ENCODE results near the gene INPP5D. TPM values are rescaled to one million over a fixed set of nuclear protein-coding genes. Genes with fewer than 3 reads are reported as not detected.

INPP5D gene
- total RNA-seq, 1 experiment from 2014 or later = 12.7 TPM

GRCh38 chr2:233223059-233223894 lies 163.1 kb downstream of the INPP5D start:
- Histone ChIP-seq H4K91ac (ENCODE audit: insufficient read length, low read depth, low read length) (no peak overlapping the region), H4K20me1 (ENCODE audit: control insufficient read depth, insufficient read depth, insufficient read length) (no peaks in the 10 kb centered on the region), H2AK5ac (ENCODE audit: insufficient read length, low read length) (no peak overlapping the region), H3K14ac (ENCODE audit: insufficient read depth, low read length) (no peak overlapping the region), H4K5ac (ENCODE audit: insufficient read length, low read depth, low read length) (no peak overlapping the region), H3K9ac (ENCODE audit: extremely low read depth, insufficient read length, low read length) (no peak overlapping the region), H2BK15ac (ENCODE audit: low read depth, low read length) (no peak overlapping the region), H3K4me2 (ENCODE audit: insufficient read depth, insufficient read length, low read length) (no peak overlapping the region), H2AFZ (ENCODE audit: low read length) (no peak overlapping the region), H3K56ac (ENCODE audit: insufficient read length, low read depth, low read length) (no peak overlapping the region), H2BK20ac (ENCODE audit: low read depth, low read length, poor library complexity, severe bottlenecking) (no peak overlapping the region), H2BK12ac (ENCODE audit: insufficient read length, low read depth, low read length) (no peak overlapping the region), H3K27me3 (ENCODE audit: insufficient read depth, low read length) (no peaks in the 10 kb centered on the region), H3T11ph (ENCODE audit: low read length) (no peak overlapping the region), H2BK5ac (ENCODE audit: insufficient read length, low read length) (no peak overlapping the region), H3K27ac (ENCODE audit: insufficient read length, low read depth, low read length) (no peak overlapping the region), H4K8ac (replicated peaks; ENCODE audit: insufficient read length, low read depth, low read length) (no peak overlapping the region), H3K18ac (ENCODE audit: insufficient read length, low read depth, low read length) (no peak overlapping the region), H3K4ac (ENCODE audit: low read depth, low read length) (no peak overlapping the region), H3K23me2 (ENCODE audit: insufficient read length, low read depth, low read length, poor library complexity, severe bottlenecking) (no peaks in the 10 kb centered on the region), H3K79me1 (ENCODE audit: insufficient read depth, low read depth, low read length, poor library complexity, severe bottlenecking) (no peaks in the 10 kb centered on the region), H3K79me2 (ENCODE audit: insufficient read depth, low read length) (0 out of 2 replicates have a peak, but pooled peaks cover 2% of the 10 kb centered on the region), H3K4me1 (ENCODE audit: insufficient read depth, low read length) (no peaks in the 10 kb centered on the region), H2BK120ac (ENCODE audit: low read depth, low read length, poor library complexity, severe bottlenecking) (no peak overlapping the region), H3K23ac (ENCODE audit: insufficient read length, low read depth, low read length) (no peak overlapping the region), H3K9me3 (ENCODE audit: control insufficient read depth, low read depth, low read length) (peaks cover 9% of the 10 kb centered on the region)
- no peak for DNase-seq
- Mint-ChIP-seq H3K36me3 (ENCODE audit: insufficient read depth in 1 of 3, low read depth in 3 of 3) (no peaks in the 10 kb centered on the region), H3K27me3 (ENCODE audit: low read depth) (no peaks in the 10 kb centered on the region; the same call in 1 of the 2 replicates), H3K4me1 (peaks cover 10 to 12% of the 10 kb centered on the region in 2 experiments), H3K27ac (no peak overlapping the region), H3K9me3 (no peaks in the 10 kb centered on the region; a peak in 1 of 5 replicates), H3K4me3 (no peak overlapping the region)
- TF ChIP-seq CTCF (conservative IDR thresholded peaks at IDR 0.05) = no peak
- 100% methylated on average over 3 of the region's 14 CpGs for WGBS (ENCODE audit: extremely low coverage, insufficient read length, low lambda C conversion rate)
